GM19328 (cell line): ENCODE measurements around the gene PHLDA3.

Experiments
- ATAC-seq: cut with Tn5 transposase; IDR thresholded peaks from one replicate; pipeline ENCODE4 v1.9.1; 2021; ENCODE audit warnings: mild to moderate bottlenecking, moderate library complexity; ENCODE audit not compliant: unreplicated experiment

Gene PHLDA3

DNA sequence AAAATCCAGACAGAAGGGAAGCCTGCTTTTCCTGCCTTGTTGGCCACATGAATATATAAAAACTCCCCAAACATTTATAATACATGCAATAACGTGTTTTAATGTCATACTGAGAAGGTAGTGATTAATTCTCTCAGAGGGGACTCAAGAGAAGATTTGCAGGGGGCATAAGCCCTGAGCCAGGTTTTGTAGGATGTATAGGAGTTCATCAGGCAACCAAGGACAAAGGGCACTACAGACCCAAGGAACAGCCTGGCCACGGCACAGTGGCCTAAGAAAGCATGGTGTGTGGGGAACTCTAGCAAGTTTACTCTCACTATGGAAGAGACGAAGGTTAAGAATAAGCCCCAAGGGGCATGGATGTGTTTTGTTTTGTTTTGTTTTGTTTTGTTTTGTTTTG is 32.0 kb downstream of the PHLDA3 start:
- ATAC-seq, result no peak

GRCh38 chr1:201436393-201436792 is 32.6 kb downstream of the PHLDA3 start:
- ATAC-seq, result no peak

- ATAC-seq, result no peak
Measured at GRCh38 chr1:201434266-201434665, 34.7 kb downstream of the PHLDA3 start.

DNA sequence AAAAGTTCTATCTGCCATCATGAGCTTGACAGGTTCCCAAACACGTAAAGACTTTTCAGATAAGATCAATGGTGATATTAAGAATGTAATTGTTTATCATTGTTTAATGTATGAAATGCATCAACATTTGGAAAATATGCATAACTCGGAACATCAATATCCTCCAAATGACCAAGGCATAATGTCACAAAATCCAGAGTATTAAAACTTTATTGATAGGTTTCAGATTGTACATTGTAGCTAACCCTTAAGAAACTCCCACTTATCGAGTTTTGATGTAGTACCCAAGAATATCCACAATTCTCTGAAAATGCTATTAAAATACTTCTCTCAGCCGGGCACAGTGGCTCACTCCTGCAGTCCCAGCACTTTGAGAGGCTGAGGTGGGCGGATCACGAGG is 35.4 kb downstream of the PHLDA3 start:
- ATAC-seq, result no peak

DNA sequence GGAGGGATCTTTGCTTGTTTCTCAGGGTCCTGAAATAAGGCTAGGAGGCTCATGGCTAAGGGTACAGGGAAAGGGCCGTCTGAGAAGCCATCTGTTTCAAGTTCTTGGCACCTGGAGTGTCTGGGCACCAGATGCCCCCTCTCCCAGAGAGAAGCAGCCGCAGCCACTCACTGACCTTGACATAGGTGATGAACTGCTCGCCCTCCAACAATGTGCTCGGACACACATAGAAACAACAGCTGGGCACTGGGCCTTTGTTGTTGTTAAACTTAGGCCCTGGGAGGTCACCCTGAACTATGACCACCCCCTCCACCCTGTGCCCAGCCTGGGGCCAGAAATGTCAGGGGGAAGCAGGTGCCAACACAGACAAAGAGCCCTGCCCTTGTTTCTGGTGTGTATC is 38.2 kb downstream of the PHLDA3 start:
- no peak for ATAC-seq

DNA sequence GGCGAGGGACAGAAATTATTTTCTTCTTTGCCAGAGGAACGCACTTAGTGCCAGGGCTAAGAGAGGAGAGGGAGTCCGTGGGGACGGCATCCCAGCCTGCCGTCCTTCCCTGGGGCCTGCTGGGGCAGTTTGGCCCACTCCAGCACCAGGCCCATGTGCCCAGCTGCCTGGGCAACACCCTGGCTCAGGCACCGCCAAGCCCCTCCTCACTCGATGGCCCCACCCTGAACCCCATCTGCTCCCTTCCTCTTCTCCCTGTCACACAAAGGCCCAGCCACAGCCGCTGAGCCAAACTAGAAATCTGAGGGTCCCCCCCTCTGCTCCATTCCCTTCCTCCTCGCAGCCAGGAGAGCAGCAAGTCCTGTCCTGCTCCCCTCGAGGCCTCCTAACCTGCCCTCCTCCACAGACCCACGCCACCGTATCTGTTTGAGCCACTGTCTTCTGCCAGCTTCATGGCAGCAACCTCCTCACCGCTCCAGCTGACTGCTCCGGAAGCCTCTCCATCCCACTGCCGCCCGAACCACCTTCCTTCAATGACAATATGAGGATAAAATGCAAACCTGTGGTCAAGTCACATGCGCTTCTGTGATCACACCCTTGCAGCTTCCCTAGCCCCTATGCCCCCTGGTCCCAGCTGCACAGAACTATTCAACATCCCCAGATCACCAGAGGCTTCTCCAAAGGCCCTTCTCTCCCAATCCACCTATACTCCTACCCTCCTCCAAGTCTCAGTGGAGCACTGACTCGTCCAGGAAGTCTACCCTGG is 39.1 kb downstream of the PHLDA3 start:
- no peak for ATAC-seq

- no peak for ATAC-seq
Measured at GRCh38 chr1:201427963-201428362, 41.0 kb downstream of the PHLDA3 start.

DNA sequence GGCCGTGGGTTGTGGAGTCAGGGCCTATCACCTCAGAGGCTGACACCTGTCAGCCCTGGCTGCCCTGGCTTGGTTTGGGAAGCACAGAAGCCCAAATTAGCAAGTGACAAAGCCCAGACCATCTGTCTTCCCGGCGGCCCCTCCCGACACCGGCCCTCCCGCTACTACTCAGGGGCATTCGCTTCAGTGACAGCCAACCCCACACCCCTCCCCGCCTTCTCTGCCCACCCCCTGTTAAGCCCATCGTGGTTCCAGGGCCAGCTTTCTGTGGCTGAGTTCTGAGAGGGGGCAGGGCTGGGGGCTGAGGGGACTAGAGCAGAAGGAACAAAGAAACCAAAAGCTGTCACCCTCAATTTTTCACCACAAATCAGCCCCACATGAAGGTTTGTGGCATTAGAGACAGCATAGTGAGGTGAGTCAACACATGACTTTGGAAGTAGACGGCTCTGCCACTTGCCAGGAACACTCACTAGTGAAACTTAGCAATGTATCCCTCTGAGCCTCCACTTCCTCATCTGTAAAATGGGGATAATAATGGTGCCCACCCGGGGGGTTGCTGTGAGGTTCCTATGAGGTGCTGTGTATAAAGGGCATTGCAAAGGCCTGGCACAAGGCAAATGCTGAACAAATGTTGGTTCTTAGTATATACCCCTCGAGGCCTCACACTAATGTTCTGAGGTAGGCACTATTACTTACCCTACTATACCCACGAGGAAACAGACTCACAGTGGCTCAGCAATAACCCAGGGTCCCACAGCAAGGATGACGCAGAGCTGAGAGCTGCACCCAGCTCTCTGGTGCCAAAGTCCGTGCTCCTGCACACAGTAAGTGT is 42.3 kb downstream of the PHLDA3 start:
- no peak for ATAC-seq

- no peak for ATAC-seq
Measured at GRCh38 chr1:201424146-201424545, 44.8 kb downstream of the PHLDA3 start.

GRCh38 chr1:201423655-201424054 is 45.3 kb downstream of the PHLDA3 start:
- ATAC-seq, result no peak

DNA sequence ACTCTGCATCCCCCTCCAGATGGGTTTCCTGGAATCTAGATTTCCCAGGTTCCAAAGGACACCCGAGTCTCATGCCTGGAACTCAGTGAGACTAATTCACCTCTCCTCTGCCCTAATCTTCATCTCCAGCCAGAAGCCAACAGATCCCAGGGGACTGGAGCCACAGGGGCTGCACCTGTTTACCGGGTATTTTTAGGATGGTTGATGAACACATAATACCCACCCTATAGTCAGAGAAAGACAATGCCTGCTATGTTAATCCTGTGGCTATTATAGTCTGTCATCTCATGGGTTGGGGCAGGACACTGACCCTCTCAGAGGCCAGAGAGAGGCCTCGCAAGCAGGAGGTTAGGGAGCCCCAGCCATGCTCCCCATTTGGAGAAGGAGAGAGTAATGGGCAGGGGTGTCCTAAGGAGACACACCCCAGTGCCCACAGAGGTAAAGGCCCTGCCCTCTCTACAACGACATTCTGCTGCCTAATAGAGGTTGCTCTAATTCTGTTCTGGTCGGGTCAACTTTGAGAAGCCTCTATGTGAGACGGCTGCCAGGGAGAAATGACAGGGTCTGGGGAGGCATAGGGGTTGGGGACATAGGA is 46.5 kb downstream of the PHLDA3 start:
- no peak for ATAC-seq

- ATAC-seq, result no peak
Measured at GRCh38 chr1:201422026-201422425, 47.0 kb downstream of the PHLDA3 start.

- ATAC-seq, result no peak
Measured at GRCh38 chr1:201421041-201421440, 47.9 kb downstream of the PHLDA3 start.

- ATAC-seq, result no peak
Measured at GRCh38 chr1:201420608-201421002, 48.4 kb downstream of the PHLDA3 start.

DNA sequence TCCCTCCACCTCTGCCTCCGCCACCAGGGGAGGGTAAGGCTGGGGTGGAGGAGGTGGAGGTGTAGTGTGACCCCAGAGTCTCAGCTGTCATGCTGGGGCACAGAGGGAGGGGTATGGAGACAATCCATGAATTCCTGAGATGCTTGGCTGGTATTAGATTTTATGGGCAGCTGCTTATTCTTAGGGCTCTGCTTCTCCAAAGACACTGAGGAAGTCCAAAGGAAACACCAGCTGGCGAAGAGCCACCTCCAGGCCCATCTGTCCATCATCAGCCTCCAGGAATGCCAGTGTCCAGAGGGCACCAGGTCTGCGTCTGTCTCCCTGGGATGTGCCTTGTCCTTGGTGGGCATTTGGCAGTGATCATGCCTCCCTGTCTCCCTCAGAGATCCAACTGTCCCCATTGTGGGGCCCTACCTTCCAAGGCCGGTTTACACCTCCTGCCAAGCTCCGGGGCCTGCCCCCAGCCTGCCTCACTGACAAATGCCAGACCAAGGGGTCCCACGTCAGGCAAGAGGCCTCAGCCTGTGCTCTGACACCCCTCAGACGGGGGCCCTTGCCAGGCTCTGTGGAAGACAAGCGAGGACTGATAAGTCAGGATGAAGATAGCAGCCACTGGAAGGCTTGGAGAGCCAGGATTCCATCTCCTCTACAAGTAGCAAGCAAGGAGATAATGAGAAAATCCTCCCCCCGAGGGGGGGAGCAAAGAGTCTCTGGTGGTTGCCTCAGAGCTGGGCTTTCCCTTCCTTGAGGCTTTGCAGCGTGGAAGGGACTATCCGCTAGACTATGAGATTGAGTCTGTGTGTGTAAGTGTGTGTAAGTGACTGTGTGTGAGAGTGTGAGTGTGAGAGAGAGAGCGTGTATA is 49.0 kb downstream of the PHLDA3 start:
- no peak for ATAC-seq

- ATAC-seq, result no peak
Measured at GRCh38 chr1:201419256-201419655, 49.7 kb downstream of the PHLDA3 start.

DNA sequence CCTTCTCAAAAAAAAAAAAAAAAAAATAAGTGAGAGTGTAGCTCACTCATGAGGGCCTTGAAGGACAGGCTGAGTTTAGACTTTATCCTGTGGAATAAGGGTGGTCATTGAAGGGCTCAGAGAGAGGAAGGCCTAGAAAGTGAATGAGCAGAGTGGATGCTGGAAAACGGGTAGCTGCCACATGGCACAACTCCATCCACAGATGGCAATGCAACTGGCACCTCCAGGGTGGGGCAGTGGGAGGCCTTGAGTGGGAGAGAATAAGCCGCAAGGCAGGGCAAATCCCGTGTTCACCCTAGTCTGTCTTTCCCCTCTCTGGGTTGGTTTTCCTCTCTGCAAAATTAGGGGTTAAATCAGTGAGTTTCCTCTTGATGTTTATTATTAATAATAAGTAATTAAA is 50.5 kb downstream of the PHLDA3 start:
- no peak for ATAC-seq
